GM10248 (cell line): ENCODE measurements around the gene MLC1.

Experiments used
- CTCF ChIA-PET: fragments of 300-600 bp; sonication (Branson Sonifier 250); formaldehyde crosslinking; extraction: SDS; loops from one replicate; lab custom pipeline; 2021; ENCODE audit warnings: antibody characterized with exemption; lab: Yijun Ruan, JAX
- POLR2A ChIA-PET: fragments of 350-650 bp; sonication (Branson Sonifier 250); formaldehyde crosslinking; extraction: SDS; loops from one replicate; lab custom pipeline; 2020; ENCODE audit warnings: antibody characterized with exemption; lab: Yijun Ruan, JAX
- DNase-seq: peaks from one replicate; pipeline ENCODE4 v3.0.0; 2012; ENCODE audit errors: extremely low spot score
- CTCF ChIP-seq: IDR thresholded peaks from 2 replicates; pipeline ENCODE4 v1.5.1; 2012; ENCODE audit warnings: mild to moderate bottlenecking, low read depth; ENCODE audit errors: extremely low read depth, missing control alignments, control extremely low read depth

MLC1 gene

GRCh38 chr22:50020606-50021005, 64.6 kb downstream of the MLC1 start:
- no peak for DNase-seq
- POLR2A ChIA-PET: no interaction called here
- CTCF ChIA-PET: no interaction called here
- TF ChIP-seq CTCF: no peak

- no peak for TF ChIP-seq CTCF
- CTCF ChIA-PET: interaction anchor here (1.0 to 1.1 kb wide), 2 partner anchors 11 to 60 kb away, joined by 3 to 6 read pairs; no protein-coding TSS in a partner anchor
- DNase-seq: no peak
- POLR2A ChIA-PET: no interaction called here
Measured at GRCh38 chr22:50019316-50019715, 65.9 kb downstream of the MLC1 start.

DNA sequence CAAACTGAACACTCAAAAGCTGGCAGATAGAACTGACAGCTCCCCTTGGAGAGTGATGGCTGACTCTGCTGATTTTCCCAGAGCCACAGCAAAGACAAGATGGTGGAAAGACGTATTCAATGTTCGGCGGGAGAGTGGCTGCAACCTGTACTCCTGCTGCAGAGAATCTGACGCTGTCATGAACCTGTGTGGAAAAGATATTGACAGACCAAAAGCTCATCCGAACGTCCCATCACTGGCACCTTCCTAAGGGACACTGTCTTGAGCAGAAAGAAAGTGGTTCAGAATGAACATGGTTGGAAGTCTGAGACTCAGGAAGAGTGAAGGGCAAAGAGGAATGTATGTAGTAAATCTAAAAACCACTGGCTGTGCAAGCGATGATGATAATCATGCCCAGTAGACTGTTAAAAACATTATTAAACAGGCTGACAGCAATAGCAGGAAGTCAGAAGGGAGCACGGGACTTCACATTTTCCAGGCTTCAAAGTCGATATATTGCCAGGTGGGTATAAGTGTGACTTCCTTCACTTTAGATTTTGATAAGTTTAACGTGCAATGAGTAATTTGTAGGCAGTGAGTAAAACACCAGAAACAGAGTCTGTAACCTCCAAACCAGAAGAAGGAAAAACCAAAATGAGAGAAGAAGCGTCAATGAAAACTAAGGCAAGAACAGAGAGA, 66.5 kb downstream of the MLC1 start:
- ChIA-PET POLR2A (no interaction called here), CTCF (interaction anchor here (1.3 to 3.6 kb wide), 2 partner anchors 12 to 25 kb away, joined by 3 to 26 read pairs; no protein-coding TSS in a partner anchor)
- TF ChIP-seq CTCF: no peak
- no peak for DNase-seq

DNA sequence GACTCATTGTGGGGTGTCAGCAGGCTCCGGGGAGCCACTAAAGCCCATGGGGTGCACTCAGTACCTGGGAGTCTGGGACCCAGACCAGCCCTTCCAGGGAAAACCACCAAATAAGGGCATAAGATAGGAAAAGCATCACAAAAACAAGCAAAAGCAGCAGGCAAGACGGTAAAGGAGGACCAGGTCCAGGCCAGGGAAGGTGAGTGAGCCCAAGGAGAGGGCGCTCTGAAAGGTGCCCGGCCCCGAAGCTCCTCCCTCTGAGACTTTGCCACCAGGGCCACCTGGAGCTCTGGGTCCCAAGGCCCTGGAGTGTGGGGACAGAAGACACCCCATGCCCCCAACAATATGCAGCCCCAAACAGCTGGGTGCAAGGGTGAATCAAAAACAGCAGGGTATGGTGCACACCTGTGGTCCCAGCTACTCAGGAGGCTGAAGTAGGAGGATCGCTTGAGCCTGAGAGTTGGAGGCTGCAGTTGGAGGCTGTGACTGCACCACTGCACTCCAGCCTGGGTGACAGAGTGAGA, 67.5 kb downstream of the MLC1 start:
- no peak for DNase-seq
- ChIA-PET POLR2A (no interaction called here), CTCF (interaction anchor here (1.3 to 3.6 kb wide), 3 partner anchors 13 to 87 kb away, joined by 3 to 26 read pairs (median 12); no protein-coding TSS in a partner anchor)
- TF ChIP-seq CTCF: no peak

DNA sequence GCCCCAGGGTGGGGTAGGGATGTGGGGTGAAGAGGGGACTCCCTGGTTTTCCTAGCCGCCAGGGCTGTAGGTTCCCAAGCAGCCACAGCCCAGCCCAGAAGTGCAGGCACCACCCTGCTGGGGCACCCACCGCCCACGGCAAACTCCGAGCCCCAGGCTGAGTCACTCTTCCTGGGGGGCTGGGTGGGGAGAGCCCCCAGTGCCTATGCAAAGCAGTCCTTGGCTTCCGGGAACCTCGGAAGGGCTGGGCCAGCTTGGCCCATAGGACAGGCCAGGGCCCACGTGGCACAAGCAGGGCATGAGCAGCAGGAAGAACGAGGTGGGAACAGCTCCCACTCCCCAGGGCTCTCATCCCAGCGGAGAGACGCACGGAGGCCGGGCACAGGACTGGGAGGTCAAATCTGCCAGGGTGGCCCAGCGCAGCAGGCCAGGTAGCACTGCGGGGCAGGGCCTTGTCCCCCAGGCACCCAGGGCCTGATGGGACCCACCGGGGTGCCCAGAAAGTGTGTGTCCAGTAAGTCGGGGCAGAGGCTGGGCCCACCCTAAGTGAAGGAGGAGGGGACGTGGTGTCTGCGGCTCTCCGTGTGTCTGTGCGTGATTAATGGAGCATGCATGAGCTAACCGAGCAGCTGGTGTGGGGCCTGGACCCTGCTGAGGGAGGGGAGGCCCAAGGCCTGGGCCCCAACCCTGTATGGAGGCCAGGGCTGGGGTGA, 68.1 kb downstream of the MLC1 start:
- ChIA-PET CTCF (interaction anchor here (1.1 to 3.6 kb wide), 4 partner anchors 10 to 87 kb away, joined by 3 to 26 read pairs (median 8); no protein-coding TSS in a partner anchor), POLR2A (no interaction called here)

More for the DNA sequence above, 68.1 kb downstream of the MLC1 start:
- no peak for TF ChIP-seq CTCF
- peak; percentile 88 for DNase-seq
